PFSK-1 (cell line): ENCODE results near the gene ADD1.

Experiments
- FOXP2 ChIP-seq: optimal IDR thresholded peaks from 2 replicates; pipeline ENCODE3; 2011; ENCODE audit warnings: borderline replicate concordance, control low read depth, inconsistent platforms; ENCODE audit not compliant: insufficient read depth; ENCODE audit errors: extremely low read length, extremely low read depth
- POLR2AphosphoS5 ChIP-seq: IDR thresholded peaks from 2 replicates; pipeline ENCODE4 v1.6.1; 2012; ENCODE audit warnings: low read depth, mild to moderate bottlenecking, control low read depth, low read length, moderate library complexity
- SIN3A ChIP-seq: IDR thresholded peaks from 2 replicates; pipeline ENCODE4 v1.6.1; 2012; ENCODE audit warnings: mild to moderate bottlenecking, low read length, moderate library complexity, borderline replicate concordance; ENCODE audit not compliant: insufficient read depth
- TAF1 ChIP-seq: IDR thresholded peaks from 2 replicates; pipeline ENCODE4 v1.6.1; 2012; ENCODE audit warnings: low read length, control low read depth, borderline replicate concordance; ENCODE audit not compliant: insufficient read depth
- TF ChIP-seq, protein P1 (sequence below), 2 experiments: IDR thresholded peaks; 2 replicates each; pipeline versions ENCODE4 v1.6.1 to v1.8.0; 2011 to 2012; ENCODE audit warnings: low read depth in 2 of 2, low read length in 2 of 2, control low read depth in 1 of 2, inconsistent platforms in 1 of 2, mild to moderate bottlenecking in 1 of 2, moderate library complexity in 1 of 2; ENCODE audit not compliant: insufficient read depth in 1 of 2

DNA sequence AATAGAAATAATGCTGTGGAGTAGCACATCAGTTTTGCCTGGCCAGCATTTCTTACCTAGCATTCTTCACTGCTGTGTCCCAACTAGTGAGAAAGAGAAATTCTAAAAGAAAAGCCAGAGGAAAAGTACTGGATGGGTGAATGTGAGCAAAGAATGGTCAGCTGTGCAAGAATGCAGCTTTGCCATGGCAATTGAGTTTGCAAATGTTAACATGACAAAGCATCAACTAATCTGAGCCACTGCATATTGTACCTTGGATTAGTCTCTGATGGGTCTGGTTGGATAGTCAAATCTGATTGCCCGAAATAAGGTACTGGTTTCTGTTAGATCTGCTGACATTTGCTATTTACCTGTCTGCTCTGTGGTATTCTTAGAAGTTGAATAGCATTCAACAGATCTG is 38.7 kb downstream of the ADD1 start:
- TF ChIP-seq SIN3A (no peak), POLR2AphosphoS5 (no peak), FOXP2 (no peak), TAF1 (no peak)
- TF ChIP-seq, protein P1, sequence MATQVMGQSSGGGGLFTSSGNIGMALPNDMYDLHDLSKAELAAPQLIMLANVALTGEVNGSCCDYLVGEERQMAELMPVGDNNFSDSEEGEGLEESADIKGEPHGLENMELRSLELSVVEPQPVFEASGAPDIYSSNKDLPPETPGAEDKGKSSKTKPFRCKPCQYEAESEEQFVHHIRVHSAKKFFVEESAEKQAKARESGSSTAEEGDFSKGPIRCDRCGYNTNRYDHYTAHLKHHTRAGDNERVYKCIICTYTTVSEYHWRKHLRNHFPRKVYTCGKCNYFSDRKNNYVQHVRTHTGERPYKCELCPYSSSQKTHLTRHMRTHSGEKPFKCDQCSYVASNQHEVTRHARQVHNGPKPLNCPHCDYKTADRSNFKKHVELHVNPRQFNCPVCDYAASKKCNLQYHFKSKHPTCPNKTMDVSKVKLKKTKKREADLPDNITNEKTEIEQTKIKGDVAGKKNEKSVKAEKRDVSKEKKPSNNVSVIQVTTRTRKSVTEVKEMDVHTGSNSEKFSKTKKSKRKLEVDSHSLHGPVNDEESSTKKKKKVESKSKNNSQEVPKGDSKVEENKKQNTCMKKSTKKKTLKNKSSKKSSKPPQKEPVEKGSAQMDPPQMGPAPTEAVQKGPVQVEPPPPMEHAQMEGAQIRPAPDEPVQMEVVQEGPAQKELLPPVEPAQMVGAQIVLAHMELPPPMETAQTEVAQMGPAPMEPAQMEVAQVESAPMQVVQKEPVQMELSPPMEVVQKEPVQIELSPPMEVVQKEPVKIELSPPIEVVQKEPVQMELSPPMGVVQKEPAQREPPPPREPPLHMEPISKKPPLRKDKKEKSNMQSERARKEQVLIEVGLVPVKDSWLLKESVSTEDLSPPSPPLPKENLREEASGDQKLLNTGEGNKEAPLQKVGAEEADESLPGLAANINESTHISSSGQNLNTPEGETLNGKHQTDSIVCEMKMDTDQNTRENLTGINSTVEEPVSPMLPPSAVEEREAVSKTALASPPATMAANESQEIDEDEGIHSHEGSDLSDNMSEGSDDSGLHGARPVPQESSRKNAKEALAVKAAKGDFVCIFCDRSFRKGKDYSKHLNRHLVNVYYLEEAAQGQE (IDR thresholded peaks at IDR 0.05; ENCODE audit: insufficient read depth in 1 of 2, low read depth in 2 of 2, low read length in 2 of 2), result no peak
